Right kidney (tissue), 1 donor: ENCODE measurements around the gene TFAP2C.
A peak's percentile ranks its signal among the peaks of the same experiment; 100 is the strongest.
"Not testable (repeated sequence)": the region's sequence is repeated elsewhere in the genome, so short reads cannot be mapped to it uniquely, and the experiment has no call there.

Source experiments
- DNase-seq: peaks from one replicate; pipeline ENCODE4 v3.0.0-alpha.2; 2016

The TFAP2C gene

DNA sequence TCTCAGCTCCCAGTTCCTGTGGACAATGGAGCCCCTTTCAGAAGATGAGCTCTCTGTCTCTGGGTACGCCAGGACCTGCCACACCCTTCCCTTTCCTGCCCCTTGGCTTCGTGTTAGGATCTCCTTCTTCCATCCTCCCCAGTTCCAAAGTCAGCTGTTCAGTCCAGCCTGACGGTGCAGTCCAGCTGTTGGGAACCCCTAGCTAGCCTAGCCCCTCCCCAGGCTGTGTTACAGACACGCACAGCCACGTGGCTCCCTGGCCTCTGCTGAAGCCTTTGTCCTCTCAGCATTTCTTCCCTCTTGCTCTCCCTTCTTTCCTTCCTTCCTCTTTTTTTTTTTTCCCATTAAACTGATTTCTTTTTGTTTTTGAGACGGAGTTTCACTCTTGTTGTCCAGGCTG lies 12.4 kb upstream of the TFAP2C start:
- DNase-seq, result no peak

DNA sequence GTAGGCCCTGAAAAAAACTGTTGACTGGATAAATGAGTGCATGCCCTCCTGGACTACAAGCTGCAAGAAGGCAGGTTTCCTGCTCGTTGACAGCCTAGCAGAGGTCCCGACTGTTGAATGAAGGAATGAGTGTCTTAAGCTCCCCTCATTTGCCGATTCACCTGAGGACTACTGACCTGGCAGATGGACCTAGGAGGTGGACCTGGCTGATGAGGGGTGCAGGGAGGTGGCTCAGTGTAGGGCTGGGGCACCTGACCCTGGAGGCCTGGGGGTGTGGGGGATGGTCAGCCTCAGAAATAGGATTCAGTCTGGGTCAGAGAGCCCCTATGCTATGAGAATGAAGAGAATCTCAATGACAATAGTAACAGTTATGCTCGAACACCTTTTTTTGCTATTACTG lies 11.6 kb upstream of the TFAP2C start:
- DNase-seq, result no peak

- no peak for DNase-seq
Measured at GRCh38 chr20:56621730-56622129, 7.4 kb upstream of the TFAP2C start.

DNA sequence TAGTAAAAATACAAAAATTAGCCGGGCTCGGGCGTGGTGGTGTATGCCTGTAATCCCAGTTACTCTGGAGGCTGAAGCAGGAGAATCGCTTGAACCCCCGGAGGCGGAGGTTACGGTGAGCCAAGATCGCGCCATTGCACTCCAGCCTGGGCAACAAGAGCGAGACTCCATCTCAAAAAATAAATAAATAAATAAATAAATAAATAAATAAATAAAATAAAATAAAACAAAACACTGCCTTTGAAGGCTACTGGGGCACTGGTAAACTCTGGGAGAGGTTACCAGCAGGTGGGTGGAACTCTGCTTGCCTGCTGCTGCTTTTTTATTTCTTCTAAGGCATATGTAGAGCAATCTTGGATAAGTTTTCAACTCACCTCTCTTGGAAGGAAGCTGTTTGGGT lies 5.2 kb upstream of the TFAP2C start:
- not testable (repeated sequence) for DNase-seq

DNA sequence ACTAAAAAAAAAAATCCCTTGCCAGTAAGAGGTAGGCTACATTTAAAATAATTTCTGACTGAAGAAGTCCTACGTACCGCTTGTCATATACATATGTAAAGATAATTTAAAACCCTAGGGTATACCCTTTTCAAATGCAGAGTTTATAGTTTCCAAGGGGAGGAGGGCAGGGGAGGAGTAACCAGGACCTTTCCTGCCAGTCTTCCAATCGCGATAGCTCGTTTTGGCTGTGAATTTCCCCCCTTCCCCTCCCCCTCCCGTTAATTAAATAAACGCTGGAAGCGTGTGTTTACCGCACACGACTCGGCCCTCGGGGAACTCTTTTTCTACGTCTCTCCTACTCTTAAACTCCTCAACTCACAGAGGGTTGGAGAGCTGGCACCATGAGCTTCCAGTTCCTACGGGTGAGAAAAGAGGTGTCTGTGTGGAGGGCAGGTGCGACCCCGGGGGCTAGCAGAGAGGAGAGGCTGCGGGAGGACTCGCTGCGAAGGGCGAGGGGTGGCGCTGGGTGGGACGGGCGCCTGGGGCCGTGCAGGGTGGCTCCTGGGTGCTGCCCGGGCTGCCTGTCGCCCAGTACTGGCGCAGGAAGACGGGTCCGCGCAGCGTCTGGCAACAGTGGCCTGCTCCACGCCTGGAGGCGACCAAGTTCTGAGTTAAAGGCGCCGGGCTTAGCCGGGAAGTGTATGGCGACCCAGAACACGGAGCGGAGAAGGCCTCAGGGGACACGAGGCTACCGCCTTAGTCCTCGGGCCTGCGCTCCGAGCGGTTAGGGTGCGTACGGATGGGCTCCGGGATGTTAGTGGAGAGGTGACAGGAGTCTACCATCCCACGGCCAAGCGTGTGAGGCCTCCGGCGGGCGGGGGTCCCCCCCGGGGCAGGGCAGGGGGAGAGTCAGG lies 4.1 kb upstream of the TFAP2C start:
- DNase-seq, result peak; percentile 36

DNA sequence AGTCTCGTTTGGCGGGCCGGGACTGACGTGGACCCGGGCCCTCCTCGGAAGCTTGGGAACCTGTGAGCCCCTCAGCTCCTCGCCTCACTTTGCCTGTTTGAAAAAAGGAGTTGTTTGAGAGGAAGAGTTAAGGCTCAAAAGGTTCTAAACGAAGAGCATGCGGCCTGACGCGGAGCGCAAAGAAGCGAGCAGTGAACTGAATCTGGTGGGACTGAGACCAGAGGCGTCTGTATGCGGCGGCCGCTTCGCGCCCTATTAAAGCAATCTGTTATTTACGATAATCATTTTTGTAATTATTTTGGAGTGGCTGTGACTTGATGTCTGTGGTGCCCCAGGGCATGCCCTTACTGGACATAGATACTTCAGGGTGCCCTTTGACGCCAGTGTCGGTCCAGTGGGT lies 3.3 kb upstream of the TFAP2C start:
- DNase-seq, result peak; percentile 34

GRCh38 chr20:56626367-56627121 lies 2.6 kb upstream of the TFAP2C start:
- peak; percentile 53 for DNase-seq

- peak; percentile 48 for DNase-seq
Measured at GRCh38 chr20:56627122-56628014, 1.7 kb upstream of the TFAP2C start.

DNA sequence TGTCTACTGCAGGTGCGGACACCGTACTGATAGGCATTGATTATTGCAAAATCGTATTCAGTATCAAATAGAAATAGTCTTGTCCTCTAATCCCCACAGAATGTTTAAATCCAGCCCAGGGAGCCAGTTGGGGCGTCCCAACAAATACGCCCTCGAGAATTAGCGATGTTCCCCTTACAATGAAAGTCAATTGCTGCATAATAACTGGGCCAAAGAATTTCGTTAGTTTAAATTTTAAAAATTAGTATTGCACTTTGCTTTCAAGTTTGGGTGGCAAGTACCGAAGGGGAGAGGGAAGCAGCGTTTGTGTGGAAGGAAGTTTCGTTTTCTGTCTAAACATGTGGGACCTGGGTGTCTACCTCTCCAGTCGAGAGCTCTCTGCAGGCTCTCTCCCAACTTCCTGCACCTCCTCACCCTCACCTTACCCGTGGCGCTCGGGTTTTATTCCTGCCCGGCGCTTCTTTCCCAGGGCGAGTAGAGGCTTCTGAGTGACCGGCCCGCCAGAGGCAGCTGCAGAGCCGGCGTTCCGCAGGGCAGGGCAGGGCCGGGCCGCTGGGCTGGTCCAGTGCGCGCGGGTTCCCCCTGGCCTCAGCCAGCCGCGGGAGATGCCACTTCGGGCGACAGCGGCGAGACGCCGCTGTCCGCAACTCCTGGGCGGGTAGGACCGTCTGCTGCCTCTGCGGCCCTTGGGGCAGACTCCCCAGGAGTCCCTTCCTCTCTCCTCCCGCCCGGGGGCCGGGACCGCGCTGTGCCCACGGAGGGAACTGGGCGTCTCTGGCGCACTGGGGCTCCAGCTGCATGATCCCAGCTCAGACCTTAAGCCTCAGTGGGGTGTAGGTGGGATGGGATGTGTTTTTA lies 862 bp upstream of the TFAP2C start:
- no peak for DNase-seq

- DNase-seq, result no peak
Measured at GRCh38 chr20:56629464-56630085, 469 bp downstream of the TFAP2C start.

DNA sequence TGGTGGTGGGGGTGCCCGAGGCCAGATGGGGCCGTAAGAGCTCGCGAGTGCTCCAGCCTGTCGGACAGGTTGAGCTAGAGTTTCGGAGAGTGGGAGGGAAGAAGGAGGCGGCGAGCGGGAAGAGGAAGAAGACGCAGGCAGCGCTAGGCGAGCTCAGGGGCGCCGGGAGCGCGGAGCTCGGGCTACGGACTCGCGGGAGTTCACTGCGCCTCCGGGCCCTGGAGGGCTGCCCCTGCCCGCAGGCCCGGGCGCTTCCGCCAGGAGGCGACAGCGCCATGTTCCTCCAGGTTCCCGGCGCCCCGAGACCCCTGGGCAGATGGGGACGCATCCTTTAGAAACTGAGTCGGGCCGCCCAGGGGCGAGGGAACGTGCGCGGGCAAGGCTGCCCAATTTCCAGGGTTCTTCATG lies 984 bp downstream of the TFAP2C start:
- peak; percentile 78 for DNase-seq

DNA sequence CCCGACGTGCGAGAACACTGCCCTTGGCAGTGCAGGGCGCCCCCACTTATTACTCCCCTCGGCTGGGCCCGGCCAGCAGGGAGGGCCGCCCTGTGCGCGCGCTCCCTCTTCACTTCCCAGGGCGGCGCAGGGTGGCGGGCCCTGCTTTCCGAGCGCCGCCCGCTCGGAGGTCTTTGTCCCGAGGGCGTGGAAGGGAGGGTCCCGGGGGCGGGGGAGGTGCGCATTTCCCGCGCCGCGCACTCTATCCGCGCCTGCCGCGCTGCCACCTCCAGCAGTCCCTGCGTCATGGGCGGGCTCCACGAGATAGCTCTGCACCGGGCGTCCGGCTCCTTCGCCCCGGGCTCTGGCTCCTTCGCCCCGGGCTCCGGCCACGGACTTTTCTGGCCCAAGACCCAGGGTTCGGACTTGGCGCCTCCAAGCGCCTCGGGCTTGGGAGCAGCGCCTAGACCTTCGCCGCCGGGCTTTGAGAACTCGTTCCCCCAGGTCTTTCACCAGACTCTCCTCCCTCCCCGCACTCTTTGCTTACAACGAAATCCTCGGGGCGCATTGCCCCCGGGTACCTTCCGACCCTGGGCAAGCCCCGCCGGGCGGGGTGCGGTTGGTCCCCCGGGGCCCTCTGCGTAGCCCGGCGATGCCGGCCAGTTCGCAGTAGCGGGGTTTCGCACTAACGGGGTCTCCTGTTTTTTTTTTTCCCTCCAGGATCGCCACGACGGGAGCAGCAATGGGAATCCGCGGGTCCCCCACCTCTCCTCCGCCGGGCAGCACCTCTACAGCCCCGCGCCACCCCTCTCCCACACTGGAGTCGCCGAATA lies 1.6 kb downstream of the TFAP2C start:
- DNase-seq, result peak; percentile 81

GRCh38 chr20:56631318-56631989 lies 2.3 kb downstream of the TFAP2C start:
- peak; percentile 55 for DNase-seq

- no peak for DNase-seq
Measured at GRCh38 chr20:56631990-56632327, 2.9 kb downstream of the TFAP2C start.

GRCh38 chr20:56634307-56634706 lies 5.2 kb downstream of the TFAP2C start:
- no peak for DNase-seq

DNA sequence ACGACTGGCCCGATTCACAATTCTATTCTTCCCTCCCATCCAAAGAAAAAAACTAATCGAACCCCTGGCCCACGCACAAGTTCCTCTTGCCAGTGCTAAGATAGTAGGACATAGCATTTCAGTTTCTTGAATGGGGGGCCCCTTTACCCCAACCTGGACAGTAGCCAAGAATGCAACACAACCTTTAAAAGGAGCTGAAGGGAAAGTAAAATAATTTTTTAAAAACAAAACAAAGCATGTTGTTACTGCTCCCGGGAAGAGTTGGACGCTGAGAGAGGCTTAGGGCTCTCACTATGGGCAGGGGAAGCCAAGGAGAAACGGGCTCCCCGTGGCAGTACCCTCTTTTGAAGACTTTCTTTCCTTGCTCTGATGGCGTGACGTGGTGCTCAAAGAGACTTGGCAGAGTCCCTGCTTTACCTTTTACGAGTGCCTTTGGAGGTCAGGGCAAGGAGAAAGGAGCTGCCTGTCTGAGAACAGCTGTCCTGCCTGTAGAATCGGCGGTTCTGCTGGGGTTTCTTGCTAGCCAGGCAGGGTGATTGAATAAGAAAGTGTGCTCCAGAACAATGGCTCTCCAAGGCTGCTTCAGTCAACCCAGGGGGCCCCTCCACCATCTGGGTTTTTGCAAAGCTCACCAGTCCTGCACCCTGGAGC lies 5.8 kb downstream of the TFAP2C start:
- no peak for DNase-seq

DNA sequence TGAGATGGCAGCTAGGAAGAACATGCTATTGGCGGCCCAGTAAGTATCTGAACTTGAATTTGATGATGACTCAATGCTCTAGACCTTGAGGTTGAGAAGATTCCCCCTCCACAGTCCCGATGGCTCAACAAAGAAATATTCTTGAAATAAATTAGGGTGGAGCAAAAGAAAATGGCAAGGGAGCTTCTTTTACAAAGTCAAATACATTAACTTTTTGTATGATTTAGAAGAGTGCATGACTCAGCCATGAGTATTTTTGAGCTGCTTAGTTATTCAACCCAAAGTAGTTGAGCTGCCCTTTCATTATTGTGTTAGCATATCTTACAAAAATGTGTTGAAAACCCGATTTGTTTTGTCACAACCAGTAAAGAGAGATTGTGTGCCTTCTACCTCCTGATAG lies 7.6 kb downstream of the TFAP2C start:
- no peak for DNase-seq

GRCh38 chr20:56637576-56637975 lies 8.5 kb downstream of the TFAP2C start:
- DNase-seq, result no peak

DNA sequence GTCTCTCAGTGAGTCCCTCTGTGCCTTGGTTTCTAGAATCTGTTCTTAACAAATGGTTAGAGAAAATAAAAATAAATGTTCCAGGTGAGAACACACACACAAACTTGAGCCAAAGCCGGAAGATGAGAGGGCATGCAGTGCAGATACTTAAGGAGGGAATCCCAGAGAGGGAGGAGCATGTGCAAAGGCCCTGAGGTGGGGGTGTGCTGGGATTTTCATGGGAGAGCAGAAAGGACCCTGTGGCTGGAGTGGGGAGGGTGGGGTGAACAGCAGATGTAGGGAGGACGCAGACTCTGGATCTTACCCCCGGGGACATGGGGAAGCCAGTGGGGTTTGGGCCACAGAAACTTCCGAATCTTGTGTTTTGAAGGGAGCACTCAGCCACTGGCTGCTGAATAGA lies 17.5 kb downstream of the TFAP2C start:
- DNase-seq, result no peak
